Type B pancreatic cell (in vitro differentiated cells): ENCODE results near the gene ADAMTS1. TPM values are rescaled to one million over a fixed set of nuclear protein-coding genes. Genes with fewer than 3 reads are reported as not detected.
A peak's percentile ranks its signal among the peaks of the same experiment; 100 is the strongest.

Experiments used
- DNase-seq: peaks from one replicate; pipeline ENCODE4 v3.0.0; 2021; ENCODE audit warnings: mixed read lengths; ENCODE audit not compliant: unreplicated experiment; ENCODE audit errors: extremely low spot score
- H3K27ac Mint-ChIP-seq: 2 replicates; pipeline ENCODE4 v1.8.0; 2021; ENCODE audit warnings: mild to moderate bottlenecking, mixed read lengths
- H3K27me3 Mint-ChIP-seq: 2 replicates; pipeline ENCODE4 v1.8.0; 2021; ENCODE audit warnings: mixed read lengths
- H3K36me3 Mint-ChIP-seq: 2 replicates; pipeline ENCODE4 v1.8.0; 2021; ENCODE audit warnings: mixed read lengths
- H3K4me1 Mint-ChIP-seq: one replicate; pipeline ENCODE4 v1.8.0; 2021; ENCODE audit warnings: mixed read lengths; ENCODE audit not compliant: unreplicated experiment
- H3K4me3 Mint-ChIP-seq: 2 replicates; pipeline ENCODE4 v1.8.0; 2021; ENCODE audit warnings: mild to moderate bottlenecking, mixed read lengths
- H3K9me3 Mint-ChIP-seq: 2 replicates; pipeline ENCODE4 v1.8.0; 2021; ENCODE audit warnings: mixed read lengths
- CTCF ChIP-seq: fragments of 200-600 bp; sonication (generic); conservative IDR thresholded peaks from 2 replicates; pipeline ENCODE4 v1.5.0; 2021; ENCODE audit warnings: antibody characterized with exemption, mild to moderate bottlenecking
- total RNA-seq: library from RNA; stranded (reverse); gene quantifications from 2 replicates; pipeline ENCODE4 v1.2.1, GENCODE V29; 2021; ENCODE audit warnings: low replicate concordance

The ADAMTS1 gene
- total RNA-seq, 1 donor from 2014 or later, result 77.3 TPM

- Mint-ChIP-seq H3K36me3 (peaks cover 16% of the 10 kb centered on the region), H3K4me3 (peak overlapping the region; percentile 99), H3K9me3 (no peaks in the 10 kb centered on the region), H3K4me1 (peaks cover 34% of the 10 kb centered on the region), H3K27ac (peak overlapping the region; percentile 86), H3K27me3 (peaks cover 7% of the 10 kb centered on the region)
- TF ChIP-seq CTCF, result no peak
- no peak for DNase-seq
These were observed 1.8 kb upstream of the ADAMTS1 start for GRCh38 chr21:26847002-26847401.

GRCh38 chr21:26846036-26846931 is 1.1 kb upstream of the ADAMTS1 start:
- peaks cover 7% of the 10 kb centered on the region for H3K27me3 Mint-ChIP-seq
- peak overlapping the region; percentile 86 for H3K27ac Mint-ChIP-seq
- peaks cover 34% of the 10 kb centered on the region for H3K4me1 Mint-ChIP-seq
- peak; percentile 80 for DNase-seq
- H3K4me3 Mint-ChIP-seq, result peak overlapping the region; percentile 99
- H3K9me3 Mint-ChIP-seq, result no peaks in the 10 kb centered on the region
- peaks cover 20% of the 10 kb centered on the region for H3K36me3 Mint-ChIP-seq
- TF ChIP-seq CTCF, result peak; percentile 50

DNA sequence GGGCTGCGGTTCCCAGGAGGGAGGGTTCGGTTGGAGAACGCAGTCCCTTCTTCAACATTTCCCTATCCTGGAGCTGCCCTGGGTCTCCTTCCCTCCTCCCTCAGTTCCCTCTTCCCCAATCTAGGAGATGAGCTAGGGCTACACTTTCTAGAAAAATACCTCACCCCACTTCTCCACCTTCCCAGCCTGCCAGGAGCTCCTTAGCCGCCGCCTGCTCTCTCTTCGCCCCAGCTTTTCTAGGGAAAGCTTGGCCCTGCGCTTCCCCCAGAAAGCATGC is 488 bp upstream of the ADAMTS1 start:
- H3K9me3 Mint-ChIP-seq, result no peaks in the 10 kb centered on the region

GRCh38 chr21:26844258-26845065 is 747 bp downstream of the ADAMTS1 start:
- Mint-ChIP-seq H3K36me3 (peaks cover 35% of the 10 kb centered on the region), H3K9me3 (no peaks in the 10 kb centered on the region), H3K4me3 (peak overlapping the region; percentile 99), H3K27me3 (peaks cover 7% of the 10 kb centered on the region), H3K4me1 (peaks cover 30% of the 10 kb centered on the region), H3K27ac (peak overlapping the region; percentile 97)
- no peak for TF ChIP-seq CTCF
- DNase-seq, result no peak

More for the DNA sequence above, 488 bp upstream of the ADAMTS1 start:
- no peak for TF ChIP-seq CTCF
- DNase-seq, result no peak
- Mint-ChIP-seq H3K4me1 (peaks cover 32% of the 10 kb centered on the region), H3K27ac (peak overlapping the region; percentile 86), H3K27me3 (peaks cover 7% of the 10 kb centered on the region), H3K36me3 (peaks cover 24% of the 10 kb centered on the region), H3K4me3 (peak overlapping the region; percentile 99)

DNA sequence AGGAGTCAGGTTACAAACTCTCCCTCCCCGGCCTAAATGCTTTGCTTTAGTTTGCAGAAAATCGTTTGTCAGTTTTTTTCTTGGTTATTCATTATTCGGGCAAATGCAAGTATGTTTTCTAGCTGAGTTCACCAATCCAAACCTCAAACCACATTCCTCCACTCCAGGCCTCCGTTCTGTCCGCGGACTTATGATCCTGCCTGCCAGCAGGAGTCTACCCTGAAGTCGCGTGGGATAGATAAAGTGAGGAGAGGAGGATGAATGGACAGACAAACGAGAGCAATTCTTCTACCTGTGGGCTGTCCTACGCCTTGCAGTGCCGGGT is 1.3 kb downstream of the ADAMTS1 start:
- H3K36me3 Mint-ChIP-seq, result peaks cover 39% of the 10 kb centered on the region
- peaks cover 30% of the 10 kb centered on the region for H3K4me1 Mint-ChIP-seq
- peak overlapping the region; percentile 97 for H3K27ac Mint-ChIP-seq
- no peak for TF ChIP-seq CTCF
- no peaks in the 10 kb centered on the region for H3K9me3 Mint-ChIP-seq
- no peak for DNase-seq
- H3K27me3 Mint-ChIP-seq, result peaks cover 7% of the 10 kb centered on the region
- peak overlapping the region; percentile 99 for H3K4me3 Mint-ChIP-seq
